Gastrocnemius medialis (tissue), 4 donors: ENCODE results near the gene HMGB2.

Experiments used
- POLR2A ChIP-seq, 2 donors: fragments of 450-650 bp; IDR thresholded peaks; one replicate each; pipeline ENCODE4 v1.6.1; 2017; ENCODE audit warnings: antibody characterized with exemption in 2 of 2, mild to moderate bottlenecking in 2 of 2, moderate library complexity in 2 of 2
- TF ChIP-seq, protein P1 (sequence below), 5 experiments: fragments of 450-650 bp in 3 of 5; fragments of 200-600 bp in 2 of 5; sonication (generic) in 2 of 5; IDR thresholded peaks in 4 of 5; conservative IDR thresholded peaks in 1 of 5; 1 replicate in 4 of 5; 2 replicates in 1 of 5; pipeline ENCODE4 v1.5.1; 2016 to 2019; ENCODE audit warnings: antibody characterized with exemption in 5 of 5, mild to moderate bottlenecking in 3 of 5, moderate library complexity in 3 of 5

DNA sequence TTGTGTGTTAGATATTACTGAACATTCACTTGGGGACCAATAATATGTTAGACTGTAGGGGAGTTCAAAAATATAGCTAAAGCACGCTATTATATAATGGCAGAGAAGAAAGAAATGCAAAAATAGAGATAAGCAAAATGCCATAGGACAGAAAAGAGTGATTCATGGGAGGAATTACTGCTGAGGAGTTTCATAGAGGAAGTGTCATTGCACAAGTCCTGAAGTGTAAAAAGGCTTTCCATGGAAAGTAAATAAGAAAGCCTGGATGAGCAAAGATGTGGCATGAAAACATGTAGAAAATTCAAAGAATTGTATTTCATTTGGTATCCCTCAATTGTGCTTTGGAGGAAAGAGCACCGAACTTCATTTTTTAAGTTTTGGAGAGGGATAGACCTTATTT is 14.5 kb downstream of the HMGB2 start:
- TF ChIP-seq, protein P1, sequence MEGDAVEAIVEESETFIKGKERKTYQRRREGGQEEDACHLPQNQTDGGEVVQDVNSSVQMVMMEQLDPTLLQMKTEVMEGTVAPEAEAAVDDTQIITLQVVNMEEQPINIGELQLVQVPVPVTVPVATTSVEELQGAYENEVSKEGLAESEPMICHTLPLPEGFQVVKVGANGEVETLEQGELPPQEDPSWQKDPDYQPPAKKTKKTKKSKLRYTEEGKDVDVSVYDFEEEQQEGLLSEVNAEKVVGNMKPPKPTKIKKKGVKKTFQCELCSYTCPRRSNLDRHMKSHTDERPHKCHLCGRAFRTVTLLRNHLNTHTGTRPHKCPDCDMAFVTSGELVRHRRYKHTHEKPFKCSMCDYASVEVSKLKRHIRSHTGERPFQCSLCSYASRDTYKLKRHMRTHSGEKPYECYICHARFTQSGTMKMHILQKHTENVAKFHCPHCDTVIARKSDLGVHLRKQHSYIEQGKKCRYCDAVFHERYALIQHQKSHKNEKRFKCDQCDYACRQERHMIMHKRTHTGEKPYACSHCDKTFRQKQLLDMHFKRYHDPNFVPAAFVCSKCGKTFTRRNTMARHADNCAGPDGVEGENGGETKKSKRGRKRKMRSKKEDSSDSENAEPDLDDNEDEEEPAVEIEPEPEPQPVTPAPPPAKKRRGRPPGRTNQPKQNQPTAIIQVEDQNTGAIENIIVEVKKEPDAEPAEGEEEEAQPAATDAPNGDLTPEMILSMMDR (IDR thresholded peaks at IDR 0.05 in 4 of 5, conservative IDR thresholded peaks at IDR 0.05 in 1 of 5): no peak
- TF ChIP-seq POLR2A (IDR thresholded peaks at IDR 0.05): no peak
